Heart right ventricle (tissue), 16 donors: ENCODE measurements around the gene KRT20. TPM values are rescaled to one million over a fixed set of nuclear protein-coding genes. Genes with fewer than 3 reads are reported as not detected.
A peak's percentile ranks its signal among the peaks of the same experiment; 100 is the strongest.

Experiments
- ATAC-seq, 8 donors: fragments of 200-7000 bp; cut with Tn5 transposase; one replicate each; pipeline ENCODE4 v1.9.1; 2020; ENCODE audit warnings: mild to moderate bottlenecking in 8 of 8, moderate library complexity in 8 of 8, moderate number of reproducible peaks in 1 of 8
- DNase-seq, 2 donors: peaks; one replicate each; pipeline ENCODE4 v3.0.0-alpha.2; 2020
- H3K27ac ChIP-seq, 10 donors: fragments of 200-600 bp; sonication (generic) in 2 of 10; one replicate each; pipeline versions ENCODE4 v1.5.0 to v1.8.0; 2020 to 2022; ENCODE audit warnings: mild to moderate bottlenecking in 3 of 10
- H3K27me3 ChIP-seq, 7 donors: fragments of 200-600 bp; one replicate each; pipeline ENCODE4 v1.8.0; 2021 to 2022; ENCODE audit warnings: mild to moderate bottlenecking in 2 of 7
- H3K36me3 ChIP-seq, 9 donors: fragments of 200-600 bp; sonication (generic) in 1 of 9; one replicate each; pipeline versions ENCODE4 v1.5.0 to v1.8.0; 2020 to 2022; ENCODE audit warnings: mild to moderate bottlenecking in 2 of 9
- H3K4me1 ChIP-seq, 9 donors: fragments of 200-600 bp; sonication (generic) in 1 of 9; one replicate each; pipeline versions ENCODE4 v1.5.0 to v1.8.0; 2020 to 2022; ENCODE audit warnings: mild to moderate bottlenecking in 4 of 9
- H3K4me3 ChIP-seq, 10 donors: fragments of 200-600 bp; sonication (generic) in 2 of 10; one replicate each; pipeline versions ENCODE4 v1.5.0 to v1.8.0; 2020 to 2022; ENCODE audit warnings: mild to moderate bottlenecking in 7 of 10, moderate library complexity in 2 of 10
- H3K9me3 ChIP-seq, 11 donors: fragments of 200-600 bp in 10 of 11; sonication (generic) in 2 of 11; one replicate each; pipeline versions ENCODE4 v1.5.0 to v1.8.0; 2013 to 2022; ENCODE audit warnings: mild to moderate bottlenecking in 2 of 11, control low read depth in 1 of 11, moderate library complexity in 1 of 11
- WGBS, 2 donors: extraction: QIAGEN DNeasy Blood & Tissue Kit; methylation state at CpG; one replicate each; pipeline ENCODE4 v1.1.7; 2013; ENCODE audit warnings: inconsistent platforms in 1 of 2; 5-methylcytosine and 5-hydroxymethylcytosine counted together
- intact Hi-C, 10 donors: fragments of 100-400 bp; cut with DNase I; formaldehyde crosslinking; loops; one replicate each; pipeline versions ENCODE4 v1.11.1 to v1.14.2; 2022
- polyA plus RNA-seq, 2 donors: library from polyadenylated mRNA; stranded (reverse); fragments of 200-250 nt; gene quantifications; one replicate each; pipeline ENCODE4 v1.2.3, GENCODE V29; 2013
- total RNA-seq, 10 donors: library from RNA; stranded (reverse); fragmentation: NEBNext Ultra II Directional in 3 of 10; extraction: Animal tissue kit (Norgen Biotek cat#: 25700) in 3 of 10; gene quantifications; one replicate each; pipeline versions ENCODE4 v1.2.1 to v1.2.4, GENCODE V29; 2021 to 2023
- TF ChIP-seq, protein P1 (sequence below), 9 donors: fragments of 200-600 bp; sonication (generic) in 2 of 9; IDR thresholded peaks; one replicate each; pipeline versions ENCODE4 v1.5.0 to v1.8.0; 2021 to 2022; ENCODE audit warnings: antibody characterized with exemption in 9 of 9, mild to moderate bottlenecking in 5 of 9, moderate library complexity in 1 of 9
- donor health status: Arrhythmogenic right ventricular cardiomyopathy.
- donor health status: ischemic (EF 13 %, LVEDD 7.1; RV severe dilation, severe dysfunction).
- donor health status: healthy with polysubstance abuse.
- donor health status: DM: no; HTN: yes; CAD: no.
- donor health status: DM: no; HTN: no; CAD: no.
- donor health status: ischemic (EF 25% LVEDD 6.9; RV normal size, moderate dysfunction).
- donor health status: ischemic (EF 25% LVEDD 5.7; RV mildly dilated, moderate dysfunction).
- donor health status: healthy.
- donor health status: DM: yes; HTN: yes; CAD: no.
- donor health status: Ischemic cardiomyopathy.
- donor health status: ischemic (EF 35%, LVEDD 5.7; RV mildly dilated, moderate dysfunction).
- donor health status: nonischemic (EF 11% LVEDD 7.7; RV severe dilation, severe dysfunction).
- donor health status: DM: yes; HTN: yes; CAD: no.
- donor health status: PGD.
- donor health status: ischemic (EF 29% LVEDD 5.4; RV normal size, mild dysfunction).
- donor health status: nonischemic (EF 23%, LVEDD 6.1; RV moderate dilation, normal function).

KRT20 gene
- total and polyA plus RNA-seq, 12 donors, result not detected

DNA sequence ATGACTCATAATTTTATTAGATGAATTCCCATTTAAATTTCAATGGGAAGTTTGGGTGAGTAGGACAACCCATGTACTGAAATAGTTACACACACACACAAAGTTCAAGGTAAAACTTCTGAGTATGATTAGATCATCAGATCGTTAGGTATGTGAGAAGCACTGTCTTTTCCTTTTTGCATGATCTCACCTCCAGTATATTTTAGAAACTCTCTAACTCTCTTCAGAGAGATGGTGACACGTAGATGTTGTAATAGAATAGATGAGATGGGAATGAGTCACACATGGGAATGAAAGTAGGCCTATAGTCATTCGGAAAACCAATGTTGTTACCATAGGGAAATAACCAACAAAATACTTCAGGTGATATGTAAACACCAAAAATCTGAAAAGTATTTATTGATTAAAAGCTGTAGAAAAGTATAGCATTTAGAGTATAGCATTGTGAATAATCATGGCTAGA lies 30.2 kb upstream of the KRT20 start:
- intact Hi-C loops, result loop anchor here in 4 of 10 donors (5.0 to 10.0 kb wide), 4 partner anchors 410 to 747 kb away; no protein-coding TSS in a partner anchor
- 66 to 69% methylated on average over 3 of the region's 3 CpGs for WGBS, 2 donors
- DNase-seq (no peak), ATAC-seq (no peak)
- Histone ChIP-seq H3K27me3 (peaks cover 0 to 7% (median 0%) of the 10 kb centered on the region in 7 donors), H3K36me3 (no peaks in the 10 kb centered on the region), H3K4me3 (no peak overlapping the region), H3K4me1 (peaks cover 0 to 35% (median 0%) of the 10 kb centered on the region in 9 donors), H3K9me3 (no peaks in the 10 kb centered on the region), H3K27ac (no peak overlapping the region)
- TF ChIP-seq, protein P1, sequence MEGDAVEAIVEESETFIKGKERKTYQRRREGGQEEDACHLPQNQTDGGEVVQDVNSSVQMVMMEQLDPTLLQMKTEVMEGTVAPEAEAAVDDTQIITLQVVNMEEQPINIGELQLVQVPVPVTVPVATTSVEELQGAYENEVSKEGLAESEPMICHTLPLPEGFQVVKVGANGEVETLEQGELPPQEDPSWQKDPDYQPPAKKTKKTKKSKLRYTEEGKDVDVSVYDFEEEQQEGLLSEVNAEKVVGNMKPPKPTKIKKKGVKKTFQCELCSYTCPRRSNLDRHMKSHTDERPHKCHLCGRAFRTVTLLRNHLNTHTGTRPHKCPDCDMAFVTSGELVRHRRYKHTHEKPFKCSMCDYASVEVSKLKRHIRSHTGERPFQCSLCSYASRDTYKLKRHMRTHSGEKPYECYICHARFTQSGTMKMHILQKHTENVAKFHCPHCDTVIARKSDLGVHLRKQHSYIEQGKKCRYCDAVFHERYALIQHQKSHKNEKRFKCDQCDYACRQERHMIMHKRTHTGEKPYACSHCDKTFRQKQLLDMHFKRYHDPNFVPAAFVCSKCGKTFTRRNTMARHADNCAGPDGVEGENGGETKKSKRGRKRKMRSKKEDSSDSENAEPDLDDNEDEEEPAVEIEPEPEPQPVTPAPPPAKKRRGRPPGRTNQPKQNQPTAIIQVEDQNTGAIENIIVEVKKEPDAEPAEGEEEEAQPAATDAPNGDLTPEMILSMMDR (IDR thresholded peaks at IDR 0.05), result no peak

- H3K9me3 ChIP-seq, result no peaks in the 10 kb centered on the region
- WGBS, 2 donors, result 72 to 74% methylated on average over 3 of the region's 3 CpGs
- H3K4me3 ChIP-seq, result no peak overlapping the region
- intact Hi-C loops, result loop anchor here in 7 of 10 donors (5.0 to 10.0 kb wide), 7 partner anchors 408 to 748 kb away; no protein-coding TSS in a partner anchor
- H3K36me3 ChIP-seq, result no peaks in the 10 kb centered on the region
- TF ChIP-seq, protein P1 (IDR thresholded peaks at IDR 0.05), result no peak
- DNase-seq (no peak), ATAC-seq (no peak)
- peaks cover 0 to 44% (median 0%) of the 10 kb centered on the region in 9 donors for H3K4me1 ChIP-seq
- H3K27me3 ChIP-seq, result peaks cover 0 to 7% (median 0%) of the 10 kb centered on the region in 7 donors
- H3K27ac ChIP-seq, result no peak overlapping the region
Measured at GRCh38 chr17:40914075-40914855, 29.2 kb upstream of the KRT20 start.

DNA sequence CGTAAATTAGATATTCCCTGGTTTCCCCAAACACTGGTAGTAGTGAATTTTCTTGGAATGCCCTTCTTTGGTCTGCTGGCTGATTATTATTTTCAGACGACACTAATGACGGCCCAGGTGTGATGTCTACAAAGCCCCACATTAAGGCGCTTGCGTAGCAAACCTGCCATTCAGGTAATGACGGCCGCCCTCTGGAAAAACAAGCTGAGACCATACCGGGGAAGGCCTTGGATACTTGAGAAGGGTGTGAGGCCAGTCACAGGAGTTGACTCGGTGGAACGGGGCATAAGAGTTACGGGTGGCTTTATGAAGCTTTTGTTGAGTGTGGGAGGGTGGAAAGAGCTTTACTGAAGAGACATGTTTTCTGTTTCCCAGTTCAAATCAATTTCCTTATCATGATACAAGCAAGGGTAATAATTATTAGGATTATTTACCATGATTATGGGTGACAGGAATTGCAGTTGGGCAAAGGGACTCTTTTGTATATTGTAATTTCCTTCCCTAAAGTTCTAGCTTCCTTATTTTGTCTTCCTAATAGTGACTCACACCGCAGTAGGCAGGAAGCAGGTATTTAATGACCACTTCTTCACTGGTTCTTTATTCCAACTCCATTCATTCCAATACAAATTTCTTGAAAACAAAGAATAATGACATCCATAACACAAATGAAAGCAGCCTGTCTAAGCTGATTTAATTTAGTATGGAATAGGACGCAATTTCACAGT lies 27.6 kb upstream of the KRT20 start:
- WGBS, 2 donors, result 88 to 92% methylated on average over 13 of the region's 13 CpGs
- Histone ChIP-seq H3K27me3 (peaks cover 0 to 16% (median 9%) of the 10 kb centered on the region in 7 donors), H3K4me1 (peaks cover 0 to 46% (median 0%) of the 10 kb centered on the region in 9 donors), H3K9me3 (no peaks in the 10 kb centered on the region), H3K4me3 (no peak overlapping the region), H3K36me3 (no peaks in the 10 kb centered on the region), H3K27ac (peak overlapping the region in 1 of 10 donors; percentile 59)
- no peak for DNase-seq
- ATAC-seq, result peak in 1 of 8 donors; percentile 37
- TF ChIP-seq, protein P1 (IDR thresholded peaks at IDR 0.05), result no peak
- intact Hi-C loops, result loop anchor here in 7 of 10 donors (5.0 to 10.0 kb wide), 7 partner anchors 410 to 750 kb away; no protein-coding TSS in a partner anchor

- peaks cover 0 to 26% (median 19%) of the 10 kb centered on the region in 7 donors for H3K27me3 ChIP-seq
- intact Hi-C loops, result loop anchor here in 7 of 10 donors (5.0 to 10.0 kb wide), 7 partner anchors 412 to 752 kb away; no protein-coding TSS in a partner anchor
- ATAC-seq, result no peak
- no peaks in the 10 kb centered on the region for H3K36me3 ChIP-seq
- H3K27ac ChIP-seq, result no peak overlapping the region
- no peak overlapping the region for H3K4me3 ChIP-seq
- WGBS, 2 donors, result 71% methylated on average over 3 of the region's 3 CpGs
- H3K4me1 ChIP-seq, result peaks cover 0 to 41% (median 0%) of the 10 kb centered on the region in 9 donors
- no peaks in the 10 kb centered on the region for H3K9me3 ChIP-seq
- no peak for DNase-seq
- TF ChIP-seq, protein P1 (IDR thresholded peaks at IDR 0.05), result no peak
Measured at GRCh38 chr17:40910441-40910841, 25.4 kb upstream of the KRT20 start.
